H1 (cell line): ENCODE data around the gene PILRB. TPM values are rescaled to one million over a fixed set of nuclear protein-coding genes. Genes with fewer than 3 reads are reported as not detected.

ENCODE experiments used
- CTCF ChIA-PET: fragments of 300-600 bp; sonication (Branson Sonifier 250); formaldehyde crosslinking; loops from one replicate; lab custom pipeline; 2021; ENCODE audit not compliant: partially characterized antibody; lab: Charles Lee
- POLR2A ChIA-PET: fragments of 300-600 bp; sonication (Branson Sonifier 250); formaldehyde crosslinking; loops from one replicate; lab custom pipeline; 2021; ENCODE audit warnings: inconsistent platforms; ENCODE audit not compliant: partially characterized antibody; lab: Charles Lee
- DNase-seq, 2 experiments: peaks; one replicate each; pipeline versions ENCODE4 v3.0.0 to v3.0.0-alpha.2; 2010 to 2022; ENCODE audit warnings: low spot score in 2 of 2, low read depth in 1 of 2, mixed read lengths in 1 of 2
- FAIRE-seq: peaks from 2 replicates; lab custom pipeline; 2011; peaks lifted over from hg19 to GRCh38; lab: Jason Lieb, UNC
- H2AFZ ChIP-seq: 2 replicates; pipeline ENCODE4 v1.8.1; 2012; ENCODE audit warnings: low read length, inconsistent platforms
- H2AK5ac ChIP-seq: 2 replicates; pipeline ENCODE4 v1.6.1; 2013; ENCODE audit warnings: low read depth, low read length
- H2BK120ac ChIP-seq: replicated peaks from 2 replicates; pipeline ENCODE3; 2013; ENCODE audit warnings: low read depth, low read length, inconsistent platforms
- H2BK12ac ChIP-seq: 2 replicates; pipeline ENCODE4 v1.6.1; 2013; ENCODE audit warnings: low read depth, low read length
- H2BK15ac ChIP-seq: 2 replicates; pipeline ENCODE4 v1.6.1; 2013; ENCODE audit warnings: low read length
- H2BK20ac ChIP-seq: 2 replicates; pipeline ENCODE4 v1.6.1; 2013; ENCODE audit warnings: low read length
- H2BK5ac ChIP-seq: 2 replicates; pipeline ENCODE4 v1.6.1; 2013; ENCODE audit warnings: low read depth, low read length
- H3K14ac ChIP-seq: 2 replicates; pipeline ENCODE4 v1.6.1; 2013; ENCODE audit warnings: inconsistent platforms; ENCODE audit not compliant: insufficient read length
- H3K18ac ChIP-seq: 2 replicates; pipeline ENCODE4 v1.6.1; 2013; ENCODE audit warnings: low read length; ENCODE audit errors: extremely low read depth
- H3K23ac ChIP-seq: 2 replicates; pipeline ENCODE4 v1.6.1; 2013; ENCODE audit warnings: inconsistent platforms; ENCODE audit not compliant: insufficient read length
- H3K23me2 ChIP-seq: 2 replicates; pipeline ENCODE4 v1.6.1; 2013; ENCODE audit warnings: low read depth, low read length
- H3K27ac ChIP-seq: 2 replicates; pipeline ENCODE4 v1.6.1; 2011; ENCODE audit warnings: low read depth, low read length, inconsistent platforms
- H3K27me3 ChIP-seq, 4 experiments: replicated peaks in 1 of 4; 1 replicate in 1 of 4; 2 replicates in 3 of 4; pipeline versions ENCODE4 v1.6.1 to v1.8.1; 2011 to 2013; ENCODE audit warnings: low read length in 3 of 4, mild to moderate bottlenecking in 3 of 4, inconsistent platforms in 2 of 4, mixed read lengths in 2 of 4, moderate library complexity in 1 of 4; ENCODE audit not compliant: control insufficient read depth in 3 of 4, insufficient read depth in 3 of 4; ENCODE audit errors: extremely low read depth in 1 of 4
- H3K36me3 ChIP-seq, 4 experiments: 2 replicates each; pipeline versions ENCODE4 v1.6.1 to v1.8.1; 2011 to 2013; ENCODE audit warnings: mild to moderate bottlenecking in 4 of 4, low read length in 3 of 4, moderate library complexity in 2 of 4, control low read depth in 1 of 4, inconsistent platforms in 1 of 4; ENCODE audit not compliant: insufficient read depth in 4 of 4, control insufficient read depth in 2 of 4
- H3K4ac ChIP-seq: replicated peaks from 2 replicates; pipeline ENCODE3; 2013; ENCODE audit warnings: low read length, low read depth, mixed read lengths, inconsistent platforms; ENCODE audit not compliant: insufficient read length
- H3K4me1 ChIP-seq, 4 experiments: replicated peaks in 1 of 4; 1 replicate in 1 of 4; 2 replicates in 3 of 4; pipeline versions ENCODE4 v1.6.1 to v1.8.1; 2011 to 2013; ENCODE audit warnings: low read length in 3 of 4, inconsistent platforms in 2 of 4, mixed read lengths in 1 of 4; ENCODE audit not compliant: insufficient read depth in 4 of 4, control insufficient read depth in 3 of 4
- H3K4me2 ChIP-seq, 2 experiments: 2 replicates each; pipeline versions ENCODE4 v1.6.1 to v1.8.1; 2011 to 2013; ENCODE audit warnings: low read depth in 2 of 2, low read length in 2 of 2, control low read depth in 1 of 2, inconsistent platforms in 1 of 2, mild to moderate bottlenecking in 1 of 2; ENCODE audit not compliant: insufficient read depth in 1 of 2
- H3K4me3 ChIP-seq, 4 experiments: fragments of 200-600, 300-600 bp in 1 of 4; sonication (generic), shearing (Covaris generic), sonication (Bioruptor Twin) in 1 of 4; 2 replicates each; pipeline versions ENCODE4 v1.5.1 to v1.8.1; 2011 to 2016; ENCODE audit warnings: low read length in 4 of 4, low read depth in 3 of 4, control low read depth in 2 of 4, inconsistent platforms in 2 of 4, mild to moderate bottlenecking in 2 of 4, mixed read lengths in 1 of 4, moderate library complexity in 1 of 4; ENCODE audit not compliant: insufficient read depth in 2 of 4; ENCODE audit errors: extremely low read depth in 1 of 4
- H3K56ac ChIP-seq: replicated peaks from 2 replicates; pipeline ENCODE3; 2013; ENCODE audit warnings: low read depth, mild to moderate bottlenecking, mixed read lengths, low read length, inconsistent platforms; ENCODE audit not compliant: insufficient read length
- H3K79me1 ChIP-seq: 2 replicates; pipeline ENCODE4 v1.6.1; 2013; ENCODE audit warnings: low read depth, low read length, control low read depth
- H3K79me2 ChIP-seq, 2 experiments: 2 replicates each; pipeline versions ENCODE4 v1.6.1 to v1.8.1; 2012 to 2013; ENCODE audit warnings: low read length in 2 of 2, mild to moderate bottlenecking in 2 of 2, inconsistent platforms in 1 of 2; ENCODE audit not compliant: insufficient read depth in 2 of 2, control insufficient read depth in 1 of 2
- H3K9ac ChIP-seq, 4 experiments: replicated peaks in 1 of 4; 1 replicate in 1 of 4; 2 replicates in 3 of 4; pipeline versions ENCODE4 v1.6.1 to v1.8.1; 2011 to 2013; ENCODE audit warnings: low read depth in 3 of 4, low read length in 3 of 4, control low read depth in 2 of 4, mild to moderate bottlenecking in 2 of 4, moderate library complexity in 2 of 4, inconsistent platforms in 1 of 4; ENCODE audit errors: extremely low read depth in 1 of 4
- H3K9me3 ChIP-seq, 2 experiments: 2 replicates each; pipeline versions ENCODE4 v1.6.1 to v1.8.1; 2012 to 2013; ENCODE audit warnings: mild to moderate bottlenecking in 2 of 2, moderate library complexity in 2 of 2, control low read depth in 1 of 2, inconsistent platforms in 1 of 2, low read depth in 1 of 2, low read length in 1 of 2, mixed read lengths in 1 of 2; ENCODE audit not compliant: insufficient read depth in 2 of 2
- H4K20me1 ChIP-seq, 2 experiments: replicated peaks in 1 of 2; 2 replicates each; pipeline versions ENCODE3 to v1.8.1; 2011 to 2013; ENCODE audit warnings: inconsistent platforms in 2 of 2, low read length in 2 of 2, mild to moderate bottlenecking in 1 of 2; ENCODE audit not compliant: insufficient read depth in 2 of 2, control insufficient read depth in 1 of 2
- H4K5ac ChIP-seq: 2 replicates; pipeline ENCODE4 v1.6.1; 2013; ENCODE audit warnings: low read length, low read depth, mixed read lengths, inconsistent platforms; ENCODE audit not compliant: insufficient read length
- H4K8ac ChIP-seq: 2 replicates; pipeline ENCODE4 v1.8.0; 2013; ENCODE audit warnings: mild to moderate bottlenecking, moderate library complexity, low read length, inconsistent platforms; ENCODE audit not compliant: insufficient read depth; ENCODE audit errors: extremely low read depth
- H4K91ac ChIP-seq: replicated peaks from 2 replicates; pipeline ENCODE3; 2013; ENCODE audit warnings: low read length, mixed read lengths, inconsistent platforms; ENCODE audit not compliant: insufficient read length
- BRCA1 ChIP-seq: IDR thresholded peaks from 2 replicates; pipeline ENCODE4 v1.6.1; 2012; ENCODE audit warnings: low read depth, low read length, improper control_type of control experiment
- CHD1 ChIP-seq: IDR thresholded peaks from 2 replicates; pipeline ENCODE4 v1.6.1; 2012; ENCODE audit warnings: low read depth, low read length, improper control_type of control experiment
- CHD2 ChIP-seq: IDR thresholded peaks from 2 replicates; pipeline ENCODE4 v1.6.1; 2012; ENCODE audit warnings: low read length, improper control_type of control experiment
- JUND ChIP-seq: IDR thresholded peaks from 2 replicates; pipeline ENCODE4 v1.6.1; 2011; ENCODE audit warnings: mild to moderate bottlenecking, improper control_type of control experiment, low read length
- KDM1A ChIP-seq: fragments of 200-600, 300-600 bp; sonication (generic); IDR thresholded peaks from 2 replicates; pipeline ENCODE4 v1.7.1; 2016; ENCODE audit warnings: mild to moderate bottlenecking, low read length, borderline replicate concordance
- ZNF274 ChIP-seq: IDR thresholded peaks from 2 replicates; pipeline ENCODE4 v1.7.0; 2012; ENCODE audit warnings: low read length, borderline replicate concordance; ENCODE audit errors: extremely low read depth
- WGBS, 2 experiments: shearing (Covaris generic) in 1 of 2; methylation state at CpG; one replicate each; pipeline versions ENCODE4 v1.1.6 to v1.1.7; 2013 to 2015; ENCODE audit warnings: low lambda C conversion rate in 2 of 2, mixed read lengths in 2 of 2, inconsistent platforms in 1 of 2, low coverage in 1 of 2, missing lambda C conversion rate in 1 of 2; ENCODE audit not compliant: insufficient replicate concordance in 2 of 2, insufficient coverage in 1 of 2, insufficient read length in 1 of 2; ENCODE audit errors: extremely low coverage in 1 of 2, missing lambda C conversion rate in 1 of 2; 5-methylcytosine and 5-hydroxymethylcytosine counted together
- polyA plus RNA-seq, 7 experiments: library from polyadenylated mRNA; depleted of rRNA in 3 of 7; stranded (reverse) in 5 of 7; unstranded in 2 of 7; fragments of >200 nt in 5 of 7; fragments of 200-250 nt in 2 of 7; gene quantifications; 1 replicate in 5 of 7; 2 replicates in 1 of 7; 4 replicates in 1 of 7; pipeline versions ENCODE4 v1.2.1 to v1.2.3, GENCODE V29; 2011 to 2013; ENCODE audit warnings: missing spikeins in 2 of 7, mixed read lengths in 2 of 7
- total RNA-seq: library from RNA; stranded (reverse); fragmentation: NEBNext Ultra II Directional; extraction: Animal tissue kit (Norgen Biotek cat#: 25700); gene quantifications from 2 replicates; pipeline ENCODE4 v1.2.1, GENCODE V29; 2021

The PILRB gene
- total and polyA plus RNA-seq, 2 of the 8 experiments (the other 6 are each of a cell fraction or from before 2014, with no cell fraction given), result 32.2 to 49.9 TPM

GRCh38 chr7:100402241-100402640, 44.3 kb downstream of the PILRB start:
- Histone ChIP-seq H3K14ac (peak overlapping the region; percentile 20), H3K4ac (no peak overlapping the region), H3K4me1 (peaks cover 0 to 10% (median 4%) of the 10 kb centered on the region in 4 experiments; a peak in 6 of 7 replicates), H2BK15ac (no peak overlapping the region), H3K23ac (no peak overlapping the region), H2BK120ac (no peak overlapping the region), H4K20me1 (no peaks in the 10 kb centered on the region), H3K27me3 (peaks cover 0 to 2% (median 0%) of the 10 kb centered on the region in 4 experiments; a peak in 1 of 7 replicates), H2AK5ac (no peak overlapping the region), H4K5ac (no peak overlapping the region), H3K79me1 (no peaks in the 10 kb centered on the region), H3K27ac (no peak overlapping the region), H2AFZ (no peak overlapping the region), H3K9ac (no peak overlapping the region), H3K79me2 (no peaks in the 10 kb centered on the region), H4K8ac (no peak overlapping the region), H3K56ac (no peak overlapping the region), H3K4me2 (no peak overlapping the region), H3K9me3 (no peaks in the 10 kb centered on the region), H3K4me3 (no peak overlapping the region), H2BK12ac (no peak overlapping the region), H3K36me3 (no peaks in the 10 kb centered on the region), H4K91ac (no peak overlapping the region), H2BK20ac (no peak overlapping the region), H2BK5ac (no peak overlapping the region), H3K18ac (no peak overlapping the region), H3K23me2 (no peaks in the 10 kb centered on the region)
- POLR2A ChIA-PET, result interaction anchor here (0.7 to 3.5 kb wide), 5 partner anchors 9 to 33 kb away, joined by 3 to 17 read pairs (median 3); partner anchors contain the start of gene ZCWPW1
- WGBS, 2 experiments, result 95% methylated on average over 2 of the region's 2 CpGs; no CpG with 5 or more reads in 1 of the 2 experiments
- DNase-seq (no peak), FAIRE-seq (no peak)
- CTCF ChIA-PET, result interaction anchor here (1.0 to 2.8 kb wide), 6 partner anchors 12 to 251 kb away, joined by 3 to 17 read pairs (median 5); no protein-coding TSS in a partner anchor
- TF ChIP-seq CHD2, result no peak
- no peak for TF ChIP-seq ZNF274
- TF ChIP-seq KDM1A, result no peak
- no peak for TF ChIP-seq JUND
- no peak for TF ChIP-seq CHD1
- TF ChIP-seq BRCA1, result no peak
